Endothelial cell of umbilical vein (primary cell): ENCODE results near the gene SFMBT2. TPM values are rescaled to one million over a fixed set of nuclear protein-coding genes. Genes with fewer than 3 reads are reported as not detected.

Experiments
- BruUV-seq: library from RNA; stranded (reverse); fragments of 400-500 nt; replicated peaks from 2 replicates; lab custom pipeline; 2021; lab: Mats Ljungman, UMichigan
- CTCF ChIA-PET: fragments of 300-600, 350-600 bp; sonication (Branson Sonifier 250); formaldehyde crosslinking; loops from one replicate; lab custom pipeline; 2021; ENCODE audit warnings: antibody characterized with exemption, inconsistent platforms; lab: Charles Lee
- POLR2A ChIA-PET: fragments of 300-600, 350-600 bp; sonication (Branson Sonifier 250); formaldehyde crosslinking; loops from one replicate; lab custom pipeline; 2021; ENCODE audit warnings: antibody characterized with exemption, inconsistent platforms; lab: Charles Lee
- DNase-seq: peaks from one replicate; pipeline ENCODE4 v3.0.0-alpha.2; 2011; ENCODE audit warnings: low read depth, low spot score
- FAIRE-seq: peaks from 2 replicates; lab custom pipeline; 2011; peaks lifted over from hg19 to GRCh38; lab: Jason Lieb, UNC
- H2AFZ ChIP-seq: 2 replicates; pipeline ENCODE4 v1.6.0; 2012; ENCODE audit warnings: low read depth, low read length, control low read depth, inconsistent platforms
- H3K27ac ChIP-seq: 2 replicates; pipeline ENCODE4 v1.5.1; 2011; ENCODE audit warnings: low read depth, mild to moderate bottlenecking, control low read depth, low read length, moderate library complexity; ENCODE audit not compliant: insufficient read depth
- H3K27me3 ChIP-seq, 2 experiments: 2 replicates each; pipeline versions ENCODE4 v1.6.0 to v1.6.1; 2011; ENCODE audit warnings: low read length in 2 of 2, mixed read lengths in 1 of 2; ENCODE audit not compliant: control insufficient read depth in 2 of 2, insufficient read depth in 2 of 2
- H3K36me3 ChIP-seq, 2 experiments: 2 replicates in 1 of 2; 3 replicates in 1 of 2; pipeline ENCODE4 v1.5.1; 2011; ENCODE audit warnings: low read length in 2 of 2, mild to moderate bottlenecking in 1 of 2, moderate library complexity in 1 of 2; ENCODE audit not compliant: control insufficient read depth in 2 of 2, insufficient read depth in 2 of 2; ENCODE audit errors: extremely low read depth in 1 of 2
- H3K4me1 ChIP-seq: 3 replicates; pipeline ENCODE4 v1.5.1; 2011; ENCODE audit warnings: mild to moderate bottlenecking, low read length; ENCODE audit not compliant: control insufficient read depth, insufficient read depth; ENCODE audit errors: extremely low read depth
- H3K4me2 ChIP-seq: 2 replicates; pipeline ENCODE4 v1.6.1; 2011; ENCODE audit warnings: low read length, control low read depth, mixed read lengths; ENCODE audit not compliant: insufficient read depth
- H3K4me3 ChIP-seq, 3 experiments: fragments of 200-600 bp in 1 of 3; sonication (generic), shearing (Covaris generic) in 1 of 3; replicated peaks in 1 of 3; 2 replicates each; pipeline ENCODE4 v1.5.1; 2011 to 2016; ENCODE audit warnings: control low read depth in 3 of 3, low read length in 3 of 3, mild to moderate bottlenecking in 2 of 3, inconsistent platforms in 1 of 3, low read depth in 1 of 3, moderate library complexity in 1 of 3; ENCODE audit not compliant: insufficient read depth in 1 of 3
- H3K79me2 ChIP-seq: 2 replicates; pipeline ENCODE4 v1.6.0; 2012; ENCODE audit warnings: low read length, inconsistent platforms; ENCODE audit not compliant: control insufficient read depth, insufficient read depth
- H3K9ac ChIP-seq: replicated peaks from 2 replicates; pipeline ENCODE3; 2011; ENCODE audit warnings: low read length, control low read depth; ENCODE audit not compliant: insufficient read depth; ENCODE audit errors: extremely low read depth
- H3K9me1 ChIP-seq: replicated peaks from 3 replicates; pipeline ENCODE4 v1.6.0; 2011; ENCODE audit warnings: mild to moderate bottlenecking, low read length; ENCODE audit not compliant: control insufficient read depth, insufficient read depth; ENCODE audit errors: extremely low read depth
- H3K9me3 ChIP-seq: replicated peaks from 2 replicates; pipeline ENCODE4 v1.5.1; 2012; ENCODE audit warnings: low read length, inconsistent platforms; ENCODE audit not compliant: control insufficient read depth, insufficient read depth
- H4K20me1 ChIP-seq: replicated peaks from 2 replicates; pipeline ENCODE3; 2011; ENCODE audit warnings: mild to moderate bottlenecking, low read length; ENCODE audit not compliant: control insufficient read depth, insufficient read depth; ENCODE audit errors: extremely low read depth
- CTCF ChIP-seq, 2 donors: IDR thresholded peaks; 1 replicate in 1 of 2; 2 replicates in 1 of 2; pipeline ENCODE4 v1.5.1; 2011; ENCODE audit warnings: low read length in 2 of 2, mild to moderate bottlenecking in 2 of 2, moderate library complexity in 2 of 2, control low read depth in 1 of 2, inconsistent platforms in 1 of 2, low read depth in 1 of 2; ENCODE audit not compliant: insufficient read depth in 1 of 2; ENCODE audit errors: extremely low read depth in 1 of 2
- EZH2 ChIP-seq: IDR thresholded peaks from 2 replicates; pipeline ENCODE4 v1.6.1; 2012; ENCODE audit warnings: borderline replicate concordance, low read depth, mild to moderate bottlenecking, moderate library complexity, low read length, inconsistent platforms; ENCODE audit not compliant: severe bottlenecking
- FOS ChIP-seq: IDR thresholded peaks from 2 replicates; pipeline ENCODE4 v1.6.1; 2011; ENCODE audit warnings: mild to moderate bottlenecking, low read length, moderate library complexity, borderline replicate concordance; ENCODE audit not compliant: insufficient read depth
- GATA2 ChIP-seq: IDR thresholded peaks from 2 replicates; pipeline ENCODE4 v1.7.0; 2011; ENCODE audit warnings: low read depth, mild to moderate bottlenecking, moderate library complexity, mixed read lengths, low read length; ENCODE audit not compliant: insufficient read length, insufficient read depth
- JUN ChIP-seq: IDR thresholded peaks from 2 replicates; pipeline ENCODE4 v1.6.1; 2011; ENCODE audit warnings: borderline replicate concordance, low read depth; ENCODE audit not compliant: insufficient read length, insufficient read depth
- MAX ChIP-seq: IDR thresholded peaks from 2 replicates; pipeline ENCODE4 v1.6.1; 2011; ENCODE audit not compliant: insufficient read depth, insufficient read length
- MYC ChIP-seq: IDR thresholded peaks from one replicate; pipeline ENCODE4 v1.6.1; 2011; ENCODE audit warnings: mild to moderate bottlenecking, low read depth, low read length
- POLR2A ChIP-seq: IDR thresholded peaks from 2 replicates; pipeline ENCODE4 v1.6.1; 2012; ENCODE audit warnings: low read depth, mild to moderate bottlenecking, control low read depth, low read length
- POLR2AphosphoS5 ChIP-seq: IDR thresholded peaks from 2 replicates; pipeline ENCODE4 v1.6.1; 2012; ENCODE audit warnings: low read depth, mild to moderate bottlenecking, control low read depth, low read length, moderate library complexity; ENCODE audit not compliant: insufficient read depth
- dilution Hi-C: fragments of 300-500 bp; cut with MboI; formaldehyde crosslinking; loops from one replicate; pipeline ENCODE4 v1.15.0; 2019; ENCODE audit warnings: low sequenced_read_pairs; ENCODE audit not compliant: extremely low pct_ligation_motif_present
- intact Hi-C: fragments of 100-400 bp; cut with micrococcal nuclease; formaldehyde crosslinking; loops from one replicate; pipeline ENCODE4 v1.10.0; 2022
- polyA plus RNA-seq, 4 experiments: library from polyadenylated mRNA; depleted of rRNA in 3 of 4; stranded (reverse) in 3 of 4; unstranded in 1 of 4; fragments of >200 nt; gene quantifications; 2 replicates each; pipeline versions ENCODE4 v1.2.1 to v1.2.3, GENCODE V29; 2011 to 2012; ENCODE audit warnings: missing spikeins in 1 of 4
- total RNA-seq: library from RNA; stranded (reverse); gene quantifications from 2 replicates; pipeline ENCODE4 v1.2.3, GENCODE V29; 2021

SFMBT2 gene
- total and polyA plus RNA-seq, 2 donors (not counting 3 experiments of a cell fraction or from before 2014, with no cell fraction given), result 0.14 to 0.64 TPM

DNA sequence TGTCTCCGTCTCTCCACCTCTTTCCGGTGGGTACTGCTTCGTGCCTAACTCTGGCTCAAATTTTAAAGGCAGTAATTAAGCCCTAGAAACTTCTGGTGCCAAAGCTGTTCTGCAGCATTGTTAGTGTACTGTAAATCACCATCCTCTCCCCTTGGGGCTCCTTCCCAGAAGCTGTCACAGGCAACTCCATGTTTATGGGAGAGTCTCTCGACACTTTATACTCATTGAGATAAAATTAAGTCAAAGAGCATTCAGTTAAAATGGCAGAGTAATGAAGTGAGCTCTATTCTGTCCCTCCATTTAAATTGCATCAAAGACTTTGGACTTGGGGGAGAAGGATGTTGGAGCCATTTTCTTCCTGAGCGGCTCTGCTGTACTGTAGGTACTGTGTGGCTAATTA, 274.8 kb downstream of the SFMBT2 start:
- Histone ChIP-seq H3K27ac (no peak overlapping the region), H3K9me3 (no peaks in the 10 kb centered on the region), H3K9me1 (no peaks in the 10 kb centered on the region), H3K79me2 (no peaks in the 10 kb centered on the region), H2AFZ (no peak overlapping the region), H3K36me3 (no peaks in the 10 kb centered on the region), H3K4me3 (no peak overlapping the region), H3K27me3 (no peaks in the 10 kb centered on the region), H3K4me2 (no peak overlapping the region), H4K20me1 (no peaks in the 10 kb centered on the region), H3K9ac (no peak overlapping the region), H3K4me1 (no peaks in the 10 kb centered on the region)
- CTCF ChIA-PET, result no interaction called here
- BruUV-seq, result no TSS peak
- TF ChIP-seq GATA2 (no peak), FOS (no peak), CTCF (IDR thresholded peaks at IDR 0.05; ENCODE audit: extremely low read depth in 1 of 2, insufficient read depth in 1 of 2, low read depth in 1 of 2, low read length in 2 of 2) (no peak), POLR2AphosphoS5 (no peak), EZH2 (no peak), JUN (no peak), MYC (no peak), MAX (no peak), POLR2A (no peak)
- POLR2A ChIA-PET, result no interaction called here
- dilution Hi-C loops (no loop called here), intact Hi-C loops (no loop called here)
- DNase-seq (no peak), FAIRE-seq (no peak)
